Measurements from ENCODE around the gene TTC38.

Gene TTC38

DNA sequence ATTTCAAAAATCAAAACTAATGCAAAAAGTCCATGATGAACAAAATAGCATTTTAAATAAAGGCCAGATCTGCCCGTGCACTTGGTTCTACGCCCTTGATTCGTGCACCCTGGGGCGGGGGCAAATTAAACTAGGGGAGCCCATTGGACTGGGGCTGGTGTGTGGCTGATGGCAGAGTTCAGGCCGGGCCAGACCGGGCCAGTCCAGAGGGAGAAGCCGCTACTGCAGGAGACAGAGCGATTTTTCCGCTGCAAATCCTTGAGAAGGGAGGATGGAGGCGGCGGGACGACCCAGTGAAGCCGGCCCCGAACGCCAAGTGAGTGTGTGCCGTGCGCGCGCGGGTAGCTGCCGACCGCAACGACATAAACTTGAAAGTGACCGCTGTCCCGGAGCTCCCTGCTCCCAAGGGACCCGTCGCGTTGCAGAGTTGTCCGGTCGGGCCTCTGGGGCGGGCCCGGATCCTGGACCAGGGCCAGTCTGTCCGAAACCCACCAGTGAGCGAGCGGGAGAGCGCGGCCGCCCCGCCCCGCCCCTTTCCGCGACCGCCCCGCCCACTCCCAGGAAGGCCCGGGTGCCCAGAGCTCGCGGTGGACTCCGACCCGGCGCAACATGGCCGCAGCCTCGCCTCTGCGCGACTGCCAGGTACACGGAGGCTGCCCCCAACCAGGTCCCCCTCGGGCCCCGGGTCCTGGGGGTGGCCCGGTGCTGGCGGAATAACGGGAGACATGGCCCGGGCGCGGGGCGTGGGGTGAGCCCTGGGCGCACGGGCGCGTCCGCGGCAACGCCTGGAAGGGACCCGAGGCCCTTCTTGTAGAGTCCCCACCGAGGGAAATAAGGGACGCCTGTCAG is at the start of gene TTC38:
TSS of gene TTC38 (plus strand) at position 578 of the 849 bp plus-strand sequence. CDS start at position 610, 32 bp downstream.
- DNase-seq = peak; percentile 6

GRCh38 chr22:46219636-46220035 is 48.2 kb upstream of the TTC38 start:
- peak; percentile 3 for DNase-seq

GRCh38 chr22:46220921-46221320 is 46.9 kb upstream of the TTC38 start:
- no peak for DNase-seq

GRCh38 chr22:46224044-46224897 is 43.5 kb upstream of the TTC38 start:
- no peak for DNase-seq

DNA sequence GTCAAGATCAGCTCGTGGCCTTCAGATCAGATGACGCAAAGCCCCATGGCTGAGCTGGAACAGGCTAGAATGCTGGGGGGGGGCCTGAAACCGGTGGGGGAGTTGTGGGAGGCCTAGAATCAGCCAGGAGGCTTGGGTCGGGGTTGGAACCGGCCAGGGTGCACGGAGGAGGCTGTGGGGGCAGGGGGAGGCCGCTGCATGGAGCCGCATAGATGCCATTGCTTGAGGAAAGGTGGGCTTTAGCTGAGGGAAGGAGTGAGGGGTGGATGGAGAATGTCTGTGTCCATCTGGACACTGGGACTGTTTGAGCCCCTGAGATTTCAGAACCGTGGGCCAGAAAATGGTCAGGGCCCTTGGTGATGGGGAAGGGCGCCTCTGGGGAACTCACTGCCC is 42.9 kb upstream of the TTC38 start:
- DNase-seq = no peak

GRCh38 chr22:46225631-46226030 is 42.2 kb upstream of the TTC38 start:
- DNase-seq = no peak

DNA sequence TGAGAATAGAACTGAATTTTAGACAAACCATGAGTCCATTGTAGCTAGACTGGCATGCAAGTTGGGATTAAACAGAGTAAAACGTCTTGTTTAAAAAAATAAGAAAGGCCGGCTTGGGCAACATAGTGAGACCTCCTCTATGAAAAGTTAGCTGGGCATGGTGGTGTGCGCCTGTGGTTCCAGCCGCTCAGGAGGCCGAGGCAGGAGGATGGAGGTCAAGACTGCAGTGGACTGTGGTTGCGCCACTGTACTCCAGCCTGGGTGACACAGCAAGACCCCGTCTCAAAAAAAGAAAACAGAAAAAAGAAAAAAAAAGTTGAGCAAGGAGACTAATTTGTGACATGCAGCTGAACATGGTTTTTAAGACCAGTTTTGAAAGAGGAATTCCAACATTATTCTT is 41.2 kb upstream of the TTC38 start:
- no peak for DNase-seq

DNA sequence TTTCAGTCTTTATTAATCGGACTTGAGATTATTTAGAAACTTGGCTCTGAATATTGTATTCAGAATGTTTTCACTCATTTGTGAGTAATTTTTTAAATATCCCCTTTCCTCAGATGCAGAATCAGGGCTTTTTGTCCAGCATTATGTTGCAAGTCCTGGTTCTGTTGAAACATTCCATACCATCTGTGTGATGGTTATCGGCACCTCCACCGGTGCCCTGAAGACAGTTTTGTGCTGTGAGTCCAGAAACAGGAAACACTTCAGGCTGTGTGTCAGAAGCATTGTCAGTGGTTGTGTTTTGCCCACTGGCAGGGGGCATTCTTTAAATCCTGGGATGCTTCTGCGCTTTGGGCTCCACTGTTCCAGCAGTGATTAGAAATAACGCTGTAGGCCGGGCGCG is 38.1 kb upstream of the TTC38 start:
- DNase-seq = no peak

GRCh38 chr22:46230262-46230901 is 37.4 kb upstream of the TTC38 start:
- DNase-seq = no peak

DNA sequence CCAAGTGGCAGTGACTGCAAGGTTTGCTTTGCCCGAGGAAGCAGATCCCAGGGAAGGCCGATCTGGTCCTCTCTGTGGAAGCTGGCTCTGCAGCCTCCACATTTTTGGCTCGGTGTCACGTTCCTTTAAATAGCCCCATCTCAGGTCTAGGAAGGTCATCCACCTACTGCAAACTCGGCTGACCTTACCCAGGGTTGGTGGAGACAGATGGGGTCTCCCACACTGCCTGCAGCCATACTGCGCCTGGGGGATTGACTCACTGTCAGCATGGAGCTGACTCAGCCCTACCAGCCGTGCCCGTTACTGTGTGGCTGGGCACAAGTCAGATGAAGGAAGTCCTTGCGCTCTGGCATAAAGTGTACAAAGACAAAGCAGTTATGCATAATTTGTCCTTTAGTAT is 34.6 kb upstream of the TTC38 start:
- DNase-seq = no peak

DNA sequence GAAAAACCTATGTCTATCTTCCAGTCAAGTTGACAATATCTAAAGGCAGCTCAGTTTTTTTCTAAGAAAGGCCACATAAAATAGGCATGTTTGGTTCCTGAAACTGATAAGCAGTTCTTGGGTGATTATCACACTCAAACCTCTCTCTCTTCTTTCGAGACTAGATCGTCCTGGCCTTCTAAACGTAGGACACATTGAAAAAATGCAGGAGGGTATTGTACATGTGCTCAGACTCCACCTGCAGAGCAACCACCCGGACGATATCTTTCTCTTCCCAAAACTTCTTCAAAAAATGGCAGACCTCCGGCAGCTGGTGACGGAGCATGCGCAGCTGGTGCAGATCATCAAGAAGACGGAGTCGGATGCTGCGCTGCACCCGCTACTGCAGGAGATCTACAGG is 32.8 kb upstream of the TTC38 start:
- no peak for DNase-seq

- no peak for DNase-seq
Measured at GRCh38 chr22:46237453-46238124, 30.2 kb upstream of the TTC38 start.

- no peak for DNase-seq
Measured at GRCh38 chr22:46238541-46238940, 29.3 kb upstream of the TTC38 start.

DNA sequence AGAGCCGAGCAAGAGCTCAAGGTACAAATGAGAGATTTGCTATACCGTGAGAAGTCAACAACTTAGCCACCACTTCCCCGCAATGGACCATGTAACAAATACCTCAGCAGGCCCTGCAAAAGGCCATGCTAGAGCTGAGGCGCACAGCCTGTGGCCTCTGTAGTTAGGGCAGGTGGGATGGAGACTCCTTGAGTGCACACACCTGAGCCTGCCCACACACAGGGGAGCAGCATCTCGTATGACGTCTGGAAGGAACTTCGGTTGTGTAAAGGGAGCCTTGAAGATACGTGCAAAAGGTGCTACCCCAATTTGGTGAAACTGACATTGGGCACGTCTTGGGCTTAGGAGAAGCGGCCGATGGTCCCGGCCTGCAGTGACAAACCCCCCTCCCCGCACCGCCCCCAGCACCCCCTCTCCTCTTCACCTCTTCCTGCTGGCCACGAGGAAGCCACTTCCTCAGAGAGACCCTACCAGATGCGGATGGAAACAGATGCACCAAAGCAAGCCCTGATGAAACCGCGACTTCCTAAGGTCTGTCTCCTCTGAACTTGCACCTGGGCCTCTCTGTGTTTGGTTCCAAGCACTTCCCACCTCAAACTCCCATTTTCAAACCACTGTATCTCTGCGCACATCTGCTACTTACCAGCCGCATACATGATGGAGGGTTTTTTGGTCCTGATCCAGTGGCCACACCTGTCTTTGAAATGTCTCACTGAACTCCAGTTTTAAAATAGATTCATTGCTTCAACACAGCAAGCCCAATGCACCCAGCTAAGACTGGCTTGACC is 28.4 kb upstream of the TTC38 start:
- no peak for DNase-seq

DNA sequence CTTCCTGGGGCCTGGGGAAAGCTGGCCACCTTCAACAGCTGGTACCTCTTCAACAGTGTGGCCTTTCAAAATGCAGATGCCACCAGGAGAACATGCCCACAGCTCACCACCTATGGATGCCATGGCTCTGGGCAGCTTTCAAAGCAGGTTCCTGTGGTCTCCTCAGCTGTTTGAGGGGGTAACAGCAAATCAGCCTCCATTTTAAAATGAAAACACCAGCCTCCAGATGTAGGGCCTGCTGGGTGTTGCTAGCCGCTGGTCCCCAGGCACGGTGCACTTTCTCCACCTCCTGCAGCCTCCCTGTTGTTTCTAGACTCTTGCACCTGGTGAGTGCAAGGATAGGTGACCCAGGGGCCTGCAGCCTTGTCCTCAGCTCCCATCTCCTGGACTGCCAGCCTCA is 27.7 kb upstream of the TTC38 start:
- no peak for DNase-seq

GRCh38 chr22:46240506-46240905 is 27.3 kb upstream of the TTC38 start:
- DNase-seq = no peak

DNA sequence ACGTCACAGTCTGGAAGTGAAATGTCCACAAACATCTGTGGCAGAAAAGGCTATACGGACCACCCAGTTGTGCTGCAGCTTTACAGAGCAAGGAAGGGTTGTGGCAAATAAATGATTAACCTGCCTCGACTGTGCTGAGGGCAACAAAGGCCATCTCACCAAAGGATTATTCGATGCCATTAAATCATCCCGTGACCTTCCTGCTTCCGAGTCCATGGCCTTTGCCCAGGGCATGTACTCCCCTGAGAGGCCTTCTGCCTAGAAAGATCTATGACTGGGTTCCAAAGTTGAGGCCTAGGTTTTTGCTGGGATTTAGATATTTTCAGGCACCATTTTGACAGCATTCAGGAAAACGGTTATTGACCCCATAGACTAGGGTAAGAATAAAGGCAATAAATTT is 26.9 kb upstream of the TTC38 start:
- no peak for DNase-seq

DNA sequence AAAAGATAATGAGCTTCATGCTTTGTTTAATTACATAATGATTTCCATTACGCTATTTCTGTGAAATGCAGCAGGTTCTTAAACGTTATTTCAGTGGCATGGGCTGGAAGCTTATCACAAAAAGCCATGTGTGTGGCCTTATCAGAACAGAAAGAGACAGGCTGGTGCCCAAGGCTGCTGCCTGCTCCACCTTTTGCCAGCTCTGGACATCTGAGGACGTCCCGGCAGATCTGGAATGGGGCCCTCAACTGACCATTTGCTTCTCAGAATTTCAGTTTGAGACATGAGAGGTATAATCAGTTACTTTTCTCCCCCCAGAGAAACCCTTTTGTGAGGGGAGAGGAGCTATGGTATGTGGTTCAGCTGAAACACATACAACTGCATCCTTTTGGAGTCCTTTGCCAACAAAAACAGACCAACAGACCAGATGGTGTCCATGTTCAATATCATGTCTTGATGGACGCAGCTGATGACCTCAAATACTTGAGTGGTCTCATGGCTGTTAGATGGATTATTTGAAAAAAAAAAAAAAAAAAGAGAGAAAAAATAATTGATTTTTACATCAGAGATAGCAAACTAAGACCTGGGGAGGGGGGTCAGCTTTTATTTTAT is 26.3 kb upstream of the TTC38 start:
- DNase-seq = no peak

GRCh38 chr22:46242076-46242475 is 25.7 kb upstream of the TTC38 start:
- no peak for DNase-seq

GRCh38 chr22:46244771-46245170 is 23.0 kb upstream of the TTC38 start:
- no peak for DNase-seq

- peak; percentile 28 for DNase-seq
Measured at GRCh38 chr22:46245511-46245910, 22.3 kb upstream of the TTC38 start.

- DNase-seq = no peak
Measured at GRCh38 chr22:46246178-46246577, 21.6 kb upstream of the TTC38 start.

Data from NCI-H1105 treated with DMSO at 0.1 percent for 48 hours (cell line).